Lower leg skin (tissue), 4 donors: ENCODE measurements around the gene NBL1. TPM values are rescaled to one million over a fixed set of nuclear protein-coding genes. Genes with fewer than 3 reads are reported as not detected.

Source experiments
- DNase-seq, 2 donors: peaks; one replicate each; pipeline ENCODE4 v3.0.0-alpha.2; 2019; ENCODE audit warnings: low spot score in 2 of 2
- H3K4me3 ChIP-seq: fragments of 200-600 bp; sonication (generic); 2 replicates; pipeline ENCODE4 v1.5.1; 2017; ENCODE audit warnings: mild to moderate bottlenecking, low read depth; ENCODE audit not compliant: poor library complexity, severe bottlenecking
- POLR2A ChIP-seq, 2 donors: fragments of 450-650 bp; IDR thresholded peaks; one replicate each; pipeline ENCODE4 v1.6.1; 2016 to 2017; ENCODE audit warnings: antibody characterized with exemption in 2 of 2, mild to moderate bottlenecking in 1 of 2, moderate library complexity in 1 of 2
- WGBS, 2 donors: methylation state at CpG; one replicate each; pipeline ENCODE4 v1.1.5; 2018; 5-methylcytosine and 5-hydroxymethylcytosine counted together
- intact Hi-C: fragments of 100-400 bp; cut with DNase I; formaldehyde crosslinking; loops from one replicate; pipeline ENCODE4 v1.15.0; 2023; ENCODE audit warnings: low total_unique reads
- total RNA-seq, 4 donors: library from RNA; depleted of rRNA; stranded (reverse); fragments of >200 nt; gene quantifications; one replicate each; pipeline ENCODE4 v1.1.0, GENCODE V29; 2016
- TF ChIP-seq, protein P1 (sequence below), 3 donors: fragments of 450-650 bp; IDR thresholded peaks; one replicate each; pipeline ENCODE4 v1.5.1; 2016; ENCODE audit warnings: antibody characterized with exemption in 3 of 3, mild to moderate bottlenecking in 3 of 3, moderate library complexity in 2 of 3

The NBL1 gene
- total RNA-seq, 4 donors from 2014 or later = 147 to 230 (median 210) TPM

DNA sequence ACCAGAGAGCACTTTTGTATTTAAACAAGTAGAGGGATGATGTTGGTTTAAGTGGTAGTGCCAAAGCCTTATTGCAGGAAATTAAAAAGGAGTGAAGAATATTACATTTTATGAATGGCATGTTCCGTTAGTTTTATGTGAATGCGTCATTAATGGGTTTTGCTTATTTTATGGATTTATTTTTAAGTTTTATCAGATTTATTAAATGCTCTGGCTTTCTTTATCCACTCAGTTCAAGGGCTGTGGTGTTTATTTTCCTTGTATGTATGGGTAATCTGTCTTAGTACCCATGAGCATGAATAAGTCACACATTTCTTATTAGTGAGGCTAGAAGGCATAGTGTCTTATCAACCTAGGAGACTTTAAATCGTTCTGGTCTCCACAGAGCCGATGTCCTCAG is 41.6 kb upstream of the NBL1 start:
- intact Hi-C loops = no loop called here
- DNase-seq = no peak
- H3K4me3 ChIP-seq = no peak overlapping the region
- WGBS, 2 donors = 67 to 71% methylated on average over 4 of the region's 4 CpGs
- TF ChIP-seq, protein P1, sequence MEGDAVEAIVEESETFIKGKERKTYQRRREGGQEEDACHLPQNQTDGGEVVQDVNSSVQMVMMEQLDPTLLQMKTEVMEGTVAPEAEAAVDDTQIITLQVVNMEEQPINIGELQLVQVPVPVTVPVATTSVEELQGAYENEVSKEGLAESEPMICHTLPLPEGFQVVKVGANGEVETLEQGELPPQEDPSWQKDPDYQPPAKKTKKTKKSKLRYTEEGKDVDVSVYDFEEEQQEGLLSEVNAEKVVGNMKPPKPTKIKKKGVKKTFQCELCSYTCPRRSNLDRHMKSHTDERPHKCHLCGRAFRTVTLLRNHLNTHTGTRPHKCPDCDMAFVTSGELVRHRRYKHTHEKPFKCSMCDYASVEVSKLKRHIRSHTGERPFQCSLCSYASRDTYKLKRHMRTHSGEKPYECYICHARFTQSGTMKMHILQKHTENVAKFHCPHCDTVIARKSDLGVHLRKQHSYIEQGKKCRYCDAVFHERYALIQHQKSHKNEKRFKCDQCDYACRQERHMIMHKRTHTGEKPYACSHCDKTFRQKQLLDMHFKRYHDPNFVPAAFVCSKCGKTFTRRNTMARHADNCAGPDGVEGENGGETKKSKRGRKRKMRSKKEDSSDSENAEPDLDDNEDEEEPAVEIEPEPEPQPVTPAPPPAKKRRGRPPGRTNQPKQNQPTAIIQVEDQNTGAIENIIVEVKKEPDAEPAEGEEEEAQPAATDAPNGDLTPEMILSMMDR (IDR thresholded peaks at IDR 0.05) = no peak
- TF ChIP-seq POLR2A (IDR thresholded peaks at IDR 0.05) = no peak

DNA sequence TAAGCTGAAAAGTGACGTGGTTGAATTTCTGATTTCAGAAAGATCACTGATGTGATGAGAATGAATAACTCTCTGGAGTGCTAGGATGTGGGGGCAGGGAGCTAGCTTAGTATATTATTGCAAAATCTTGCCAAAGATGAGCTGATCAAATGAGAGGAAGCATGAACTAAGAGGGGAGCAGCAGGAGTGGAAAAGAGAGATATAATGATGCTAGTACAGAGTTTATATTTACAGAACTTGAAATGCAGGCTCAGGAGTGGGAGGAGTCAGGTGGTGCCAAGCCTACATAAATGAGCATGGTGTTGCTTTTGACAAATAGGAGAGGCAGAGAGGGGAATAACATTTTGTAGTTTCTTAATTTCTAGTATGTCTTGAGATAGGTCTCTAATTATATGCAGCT is 38.1 kb upstream of the NBL1 start:
- 50 to 52% methylated on average over 1 of the region's 1 CpG for WGBS, 2 donors
- intact Hi-C loops = no loop called here
- DNase-seq = peak in 1 of 2 donors; percentile 26

DNA sequence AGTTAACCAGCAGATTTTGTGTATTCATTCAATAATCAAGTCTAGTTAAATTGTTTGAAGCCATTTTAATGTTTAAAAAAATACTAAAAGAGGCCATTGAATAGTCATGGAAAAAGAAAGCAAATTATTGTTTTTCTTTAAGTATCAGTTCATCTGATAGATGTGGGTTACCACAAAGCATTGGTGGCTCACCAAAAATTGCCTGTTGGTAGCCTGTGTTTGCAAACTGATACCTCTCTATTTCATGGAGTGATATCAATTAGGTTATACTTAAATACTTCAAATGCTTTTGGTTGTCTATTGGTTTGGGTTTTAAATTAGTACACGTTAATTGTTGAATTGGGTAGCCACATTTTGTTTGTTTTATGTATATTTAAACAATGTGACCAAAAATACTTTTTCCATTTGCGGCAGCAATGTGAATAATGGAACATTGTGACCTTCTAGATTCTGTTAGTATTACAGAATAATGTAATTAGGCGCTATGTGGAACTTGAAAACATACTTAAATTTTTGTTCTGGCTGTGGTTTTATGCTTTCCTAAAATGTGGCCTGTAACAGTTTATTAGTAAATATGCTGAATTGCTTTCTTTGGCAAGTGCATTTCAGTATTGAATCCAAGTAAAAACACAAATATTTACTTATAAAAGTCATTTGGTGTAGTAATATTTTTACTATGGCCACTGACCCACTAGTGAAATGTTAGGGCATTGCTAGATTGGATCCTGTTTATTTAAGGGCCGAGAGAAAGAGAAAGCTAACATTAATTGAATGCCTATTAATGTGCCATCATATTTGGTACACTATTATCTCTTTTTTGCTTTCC is 37.1 kb upstream of the NBL1 start:
- no peak overlapping the region for H3K4me3 ChIP-seq
- intact Hi-C loops = no loop called here
- 51 to 55% methylated on average over 4 of the region's 4 CpGs for WGBS, 2 donors

More for the DNA sequence above, 38.1 kb upstream of the NBL1 start:
- H3K4me3 ChIP-seq = no peak overlapping the region
- TF ChIP-seq, protein P1 (IDR thresholded peaks at IDR 0.05) = no peak
- TF ChIP-seq POLR2A (IDR thresholded peaks at IDR 0.05) = no peak

DNA sequence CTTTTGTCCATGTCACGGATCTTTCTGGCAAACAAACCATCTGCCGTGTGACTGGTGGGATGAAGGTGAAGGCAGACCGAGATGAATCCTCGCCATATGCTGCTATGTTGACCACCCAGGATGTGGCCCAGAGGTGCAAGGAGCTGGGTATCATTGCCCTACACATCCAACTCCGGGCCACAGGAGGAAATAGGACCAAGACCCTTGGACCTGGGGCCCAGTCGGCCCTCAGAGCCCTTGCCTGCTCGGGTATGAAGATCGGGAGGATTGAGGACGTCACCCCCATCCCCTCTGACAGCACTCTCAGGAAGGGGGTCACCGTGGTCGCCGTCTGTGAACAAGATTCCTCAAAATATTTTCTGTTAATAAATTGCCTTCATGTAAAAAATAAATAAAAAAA is 35.9 kb upstream of the NBL1 start:
- H3K4me3 ChIP-seq = no peak overlapping the region
- no peak for TF ChIP-seq POLR2A (IDR thresholded peaks at IDR 0.05)
- TF ChIP-seq, protein P1 (IDR thresholded peaks at IDR 0.05) = no peak
- 95 to 98% methylated on average over 12 of the region's 12 CpGs for WGBS, 2 donors
- intact Hi-C loops = no loop called here
- DNase-seq = peak in 1 of 2 donors; percentile 59

More for the DNA sequence above, 37.1 kb upstream of the NBL1 start:
- DNase-seq = peak in 1 of 2 donors; percentile 17
- TF ChIP-seq, protein P1 (IDR thresholded peaks at IDR 0.05) = no peak
- no peak for TF ChIP-seq POLR2A (IDR thresholded peaks at IDR 0.05)

DNA sequence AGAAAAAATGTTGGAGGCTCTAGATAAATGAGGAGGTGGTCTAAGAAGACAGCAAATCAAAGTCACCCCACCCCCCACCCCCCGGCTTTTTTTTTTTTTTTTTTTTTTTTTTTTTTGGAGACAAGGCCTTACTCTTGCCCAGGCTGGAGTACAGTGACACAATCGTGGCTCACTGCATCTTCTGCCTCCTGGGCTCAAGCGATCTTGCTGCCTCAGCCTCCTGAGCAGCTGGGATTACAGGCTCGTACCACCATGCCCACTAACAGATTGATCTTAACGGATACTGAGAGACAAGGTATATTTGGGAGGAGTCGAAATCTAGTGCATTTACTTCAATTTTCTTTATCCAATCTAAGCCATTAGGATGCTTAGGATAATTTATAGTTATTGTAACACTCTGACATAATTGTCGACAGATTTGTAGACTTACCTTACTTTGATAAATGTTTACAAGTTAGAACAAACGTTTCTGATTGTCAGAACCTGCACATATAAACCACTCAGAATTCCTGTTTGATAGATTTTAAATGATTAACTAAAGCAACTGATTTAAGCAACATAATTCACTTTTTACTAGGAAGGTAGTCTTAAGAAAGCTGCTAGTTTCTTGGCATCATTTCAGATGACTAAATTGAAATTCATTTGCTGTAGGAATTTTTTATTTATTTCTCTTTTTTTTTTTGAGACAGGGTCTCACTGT is 33.7 kb upstream of the NBL1 start:
- intact Hi-C loops = no loop called here
- 36 to 48% methylated on average over 8 of the region's 8 CpGs for WGBS, 2 donors
- DNase-seq = peak in 1 of 2 donors; percentile 50
- no peak overlapping the region for H3K4me3 ChIP-seq
- TF ChIP-seq, protein P1 (IDR thresholded peaks at IDR 0.05) = no peak
- no peak for TF ChIP-seq POLR2A (IDR thresholded peaks at IDR 0.05)
